ENCODE results near the gene MRPL54.

- TF ChIP-seq CTCF (IDR thresholded peaks at IDR 0.05), result no peak
- TF ChIP-seq POLR2A (IDR thresholded peaks at IDR 0.05), result no peak
Observed at GRCh38 chr19:3771906-3772455, 9.5 kb downstream of the MRPL54 start, which contains the start of gene RAX2.

All from gastroesophageal sphincter (tissue), 3 donors.